ENCODE measurements around the gene AIF1L. TPM values are rescaled to one million over a fixed set of nuclear protein-coding genes. Genes with fewer than 3 reads are reported as not detected.
A peak's percentile ranks its signal among the peaks of the same experiment; 100 is the strongest.

The AIF1L gene
- total and polyA plus RNA-seq, 2 of the 13 experiments (the other 11 are each of a cell fraction or from before 2014, with no cell fraction given): 12.4 to 36.5 TPM

DNA sequence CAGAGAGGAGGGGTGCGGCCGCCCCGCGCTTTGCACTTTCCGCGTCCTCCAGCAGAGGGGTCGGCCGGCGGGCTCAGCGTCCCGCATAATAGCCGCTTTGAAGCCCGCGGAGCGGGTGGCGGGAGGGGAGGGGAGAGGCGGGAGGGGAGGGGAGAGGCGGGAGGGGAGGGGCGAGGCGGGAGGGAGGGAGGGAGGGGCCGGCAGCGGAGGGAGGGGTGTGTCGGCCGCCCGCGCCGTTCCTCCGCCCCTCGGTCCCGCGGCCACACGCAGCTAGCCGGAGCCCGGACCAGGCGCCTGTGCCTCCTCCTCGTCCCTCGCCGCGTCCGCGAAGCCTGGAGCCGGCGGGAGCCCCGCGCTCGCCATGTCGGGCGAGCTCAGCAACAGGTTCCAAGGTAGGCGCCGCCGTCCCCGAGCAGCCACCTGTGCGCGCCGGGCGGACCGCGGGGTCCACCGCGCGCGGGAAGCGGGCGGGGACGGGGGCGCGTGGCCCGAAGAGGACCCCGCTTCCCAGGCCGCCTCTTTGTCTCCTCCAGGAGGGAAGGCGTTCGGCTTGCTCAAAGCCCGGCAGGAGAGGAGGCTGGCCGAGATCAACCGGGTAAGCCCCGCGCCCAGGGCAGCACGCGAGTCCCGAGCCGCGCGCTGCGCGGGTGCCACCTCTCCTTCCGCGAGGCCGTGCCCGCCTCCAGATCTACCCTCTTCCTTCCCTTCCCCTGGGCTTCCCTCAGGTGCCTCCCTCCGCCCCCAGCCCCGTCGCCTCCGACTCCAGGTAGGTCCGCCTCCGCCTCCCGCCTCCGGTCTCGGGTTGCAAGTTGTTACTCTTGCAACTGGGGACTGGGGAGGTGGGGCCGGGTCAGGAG, at the start of gene AIF1L (continued):
- TF ChIP-seq, protein P1, sequence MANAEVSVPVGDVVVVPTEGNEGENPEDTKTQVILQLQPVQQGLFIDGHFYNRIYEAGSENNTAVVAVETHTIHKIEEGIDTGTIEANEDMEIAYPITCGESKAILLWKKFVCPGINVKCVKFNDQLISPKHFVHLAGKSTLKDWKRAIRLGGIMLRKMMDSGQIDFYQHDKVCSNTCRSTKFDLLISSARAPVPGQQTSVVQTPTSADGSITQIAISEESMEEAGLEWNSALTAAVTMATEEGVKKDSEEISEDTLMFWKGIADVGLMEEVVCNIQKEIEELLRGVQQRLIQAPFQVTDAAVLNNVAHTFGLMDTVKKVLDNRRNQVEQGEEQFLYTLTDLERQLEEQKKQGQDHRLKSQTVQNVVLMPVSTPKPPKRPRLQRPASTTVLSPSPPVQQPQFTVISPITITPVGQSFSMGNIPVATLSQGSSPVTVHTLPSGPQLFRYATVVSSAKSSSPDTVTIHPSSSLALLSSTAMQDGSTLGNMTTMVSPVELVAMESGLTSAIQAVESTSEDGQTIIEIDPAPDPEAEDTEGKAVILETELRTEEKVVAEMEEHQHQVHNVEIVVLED (CRISPR knock-in tag; IDR thresholded peaks at IDR 0.05; ENCODE audit: borderline replicate concordance): no peak
- TF ChIP-seq, protein P2, sequence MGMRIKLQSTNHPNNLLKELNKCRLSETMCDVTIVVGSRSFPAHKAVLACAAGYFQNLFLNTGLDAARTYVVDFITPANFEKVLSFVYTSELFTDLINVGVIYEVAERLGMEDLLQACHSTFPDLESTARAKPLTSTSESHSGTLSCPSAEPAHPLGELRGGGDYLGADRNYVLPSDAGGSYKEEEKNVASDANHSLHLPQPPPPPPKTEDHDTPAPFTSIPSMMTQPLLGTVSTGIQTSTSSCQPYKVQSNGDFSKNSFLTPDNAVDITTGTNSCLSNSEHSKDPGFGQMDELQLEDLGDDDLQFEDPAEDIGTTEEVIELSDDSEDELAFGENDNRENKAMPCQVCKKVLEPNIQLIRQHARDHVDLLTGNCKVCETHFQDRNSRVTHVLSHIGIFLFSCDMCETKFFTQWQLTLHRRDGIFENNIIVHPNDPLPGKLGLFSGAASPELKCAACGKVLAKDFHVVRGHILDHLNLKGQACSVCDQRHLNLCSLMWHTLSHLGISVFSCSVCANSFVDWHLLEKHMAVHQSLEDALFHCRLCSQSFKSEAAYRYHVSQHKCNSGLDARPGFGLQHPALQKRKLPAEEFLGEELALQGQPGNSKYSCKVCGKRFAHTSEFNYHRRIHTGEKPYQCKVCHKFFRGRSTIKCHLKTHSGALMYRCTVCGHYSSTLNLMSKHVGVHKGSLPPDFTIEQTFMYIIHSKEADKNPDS (CRISPR knock-in tag; IDR thresholded peaks at IDR 0.05): no peak
- TF ChIP-seq, protein P3, sequence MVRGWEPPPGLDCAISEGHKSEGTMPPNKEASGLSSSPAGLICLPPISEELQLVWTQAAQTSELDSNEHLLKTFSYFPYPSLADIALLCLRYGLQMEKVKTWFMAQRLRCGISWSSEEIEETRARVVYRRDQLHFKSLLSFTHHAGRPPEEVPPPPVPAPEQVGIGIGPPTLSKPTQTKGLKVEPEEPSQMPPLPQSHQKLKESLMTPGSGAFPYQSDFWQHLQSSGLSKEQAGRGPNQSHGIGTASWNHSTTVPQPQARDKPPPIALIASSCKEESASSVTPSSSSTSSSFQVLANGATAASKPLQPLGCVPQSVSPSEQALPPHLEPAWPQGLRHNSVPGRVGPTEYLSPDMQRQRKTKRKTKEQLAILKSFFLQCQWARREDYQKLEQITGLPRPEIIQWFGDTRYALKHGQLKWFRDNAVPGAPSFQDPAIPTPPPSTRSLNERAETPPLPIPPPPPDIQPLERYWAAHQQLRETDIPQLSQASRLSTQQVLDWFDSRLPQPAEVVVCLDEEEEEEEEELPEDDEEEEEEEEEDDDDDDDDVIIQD (CRISPR knock-in tag; IDR thresholded peaks at IDR 0.05; ENCODE audit: low read depth): no peak
- TF ChIP-seq ETV6 (CRISPR knock-in tag; conservative IDR thresholded peaks at IDR 0.05) (no peak), REPIN1 (CRISPR knock-in tag; IDR thresholded peaks at IDR 0.05; ENCODE audit: borderline replicate concordance, low read depth) (no peak), PRMT3 (CRISPR knock-in tag; IDR thresholded peaks at IDR 0.05; ENCODE audit: borderline replicate concordance, low read depth) (no peak), TBL1XR1 (IDR thresholded peaks at IDR 0.05; ENCODE audit: borderline replicate concordance, low read length, partially characterized antibody) (no peak), ZNF83 (CRISPR knock-in tag; IDR thresholded peaks at IDR 0.05; ENCODE audit: borderline replicate concordance) (no peak), ZNF562 (CRISPR knock-in tag; IDR thresholded peaks at IDR 0.05; ENCODE audit: borderline replicate concordance) (no peak), ZBTB38 (CRISPR knock-in tag; IDR thresholded peaks at IDR 0.05) (no peak; the same call in 1 of the 2 replicates), MTA3 (CRISPR knock-in tag; IDR thresholded peaks at IDR 0.05) (no peak), MED8 (CRISPR knock-in tag; IDR thresholded peaks at IDR 0.05; ENCODE audit: insufficient replicate concordance) (no peak), ZSCAN20 (CRISPR knock-in tag; IDR thresholded peaks at IDR 0.05; ENCODE audit: borderline replicate concordance) (no peak), TCF12 (IDR thresholded peaks at IDR 0.05) (no peak), TCF12 (CRISPR knock-in tag; IDR thresholded peaks at IDR 0.05) (0 out of 2 replicates have a peak, but pooled peaks have one; percentile 44)
- TF ChIP-seq, protein P4, sequence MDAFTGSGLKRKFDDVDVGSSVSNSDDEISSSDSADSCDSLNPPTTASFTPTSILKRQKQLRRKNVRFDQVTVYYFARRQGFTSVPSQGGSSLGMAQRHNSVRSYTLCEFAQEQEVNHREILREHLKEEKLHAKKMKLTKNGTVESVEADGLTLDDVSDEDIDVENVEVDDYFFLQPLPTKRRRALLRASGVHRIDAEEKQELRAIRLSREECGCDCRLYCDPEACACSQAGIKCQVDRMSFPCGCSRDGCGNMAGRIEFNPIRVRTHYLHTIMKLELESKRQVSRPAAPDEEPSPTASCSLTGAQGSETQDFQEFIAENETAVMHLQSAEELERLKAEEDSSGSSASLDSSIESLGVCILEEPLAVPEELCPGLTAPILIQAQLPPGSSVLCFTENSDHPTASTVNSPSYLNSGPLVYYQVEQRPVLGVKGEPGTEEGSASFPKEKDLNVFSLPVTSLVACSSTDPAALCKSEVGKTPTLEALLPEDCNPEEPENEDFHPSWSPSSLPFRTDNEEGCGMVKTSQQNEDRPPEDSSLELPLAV (CRISPR knock-in tag; conservative IDR thresholded peaks at IDR 0.05; ENCODE audit: low read depth): no peak
- TF ChIP-seq, protein P5, sequence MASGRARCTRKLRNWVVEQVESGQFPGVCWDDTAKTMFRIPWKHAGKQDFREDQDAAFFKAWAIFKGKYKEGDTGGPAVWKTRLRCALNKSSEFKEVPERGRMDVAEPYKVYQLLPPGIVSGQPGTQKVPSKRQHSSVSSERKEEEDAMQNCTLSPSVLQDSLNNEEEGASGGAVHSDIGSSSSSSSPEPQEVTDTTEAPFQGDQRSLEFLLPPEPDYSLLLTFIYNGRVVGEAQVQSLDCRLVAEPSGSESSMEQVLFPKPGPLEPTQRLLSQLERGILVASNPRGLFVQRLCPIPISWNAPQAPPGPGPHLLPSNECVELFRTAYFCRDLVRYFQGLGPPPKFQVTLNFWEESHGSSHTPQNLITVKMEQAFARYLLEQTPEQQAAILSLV (CRISPR knock-in tag; IDR thresholded peaks at IDR 0.05; ENCODE audit: borderline replicate concordance): no peak
- TF ChIP-seq, protein P6, sequence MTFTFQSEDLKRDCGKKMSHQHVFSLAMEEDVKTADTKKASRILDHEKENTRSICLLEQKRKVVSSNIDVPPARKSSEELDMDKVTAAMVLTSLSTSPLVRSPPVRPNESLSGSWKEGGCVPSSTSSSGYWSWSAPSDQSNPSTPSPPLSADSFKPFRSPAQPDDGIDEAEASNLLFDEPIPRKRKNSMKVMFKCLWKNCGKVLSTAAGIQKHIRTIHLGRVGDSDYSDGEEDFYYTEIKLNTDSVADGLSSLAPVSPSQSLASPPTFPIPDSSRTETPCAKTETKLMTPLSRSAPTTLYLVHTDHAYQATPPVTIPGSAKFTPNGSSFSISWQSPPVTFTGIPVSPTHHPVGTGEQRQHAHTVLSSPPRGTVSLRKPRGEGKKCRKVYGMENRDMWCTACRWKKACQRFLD (CRISPR knock-in tag; IDR thresholded peaks at IDR 0.05; ENCODE audit: borderline replicate concordance): no peak
